ENCODE results near the gene PRKCE.

The PRKCE gene

GRCh38 chr2:46117379-46117778, 465.9 kb downstream of the PRKCE start:
- TF ChIP-seq SUZ12 (IDR thresholded peaks at IDR 0.05; ENCODE audit: extremely low read depth, insufficient read depth, insufficient read length): no peak
- H3K27me3 ChIP-seq (ENCODE audit: insufficient read depth, insufficient read length): no peaks in the 10 kb centered on the region
- no peak overlapping the region for H3K4me3 ChIP-seq (ENCODE audit: insufficient read length, low read depth)
- H3K36me3 ChIP-seq (ENCODE audit: insufficient read depth, insufficient read length, low read length): no peaks in the 10 kb centered on the region
- no peak for DNase-seq (ENCODE audit: low read depth, low spot score)
- H3K4me1 ChIP-seq (ENCODE audit: insufficient read depth, insufficient read length): no peaks in the 10 kb centered on the region
- no peak overlapping the region for H3K9ac ChIP-seq (ENCODE audit: insufficient read length, low read depth)
- no peaks in the 10 kb centered on the region for H3K9me3 ChIP-seq (ENCODE audit: insufficient read depth, low read length)

GRCh38 chr2:46117994-46118393, 466.5 kb downstream of the PRKCE start:
- Histone ChIP-seq H3K9me3 (ENCODE audit: insufficient read depth, low read length) (no peaks in the 10 kb centered on the region), H3K4me1 (ENCODE audit: insufficient read depth, insufficient read length) (no peaks in the 10 kb centered on the region), H3K27me3 (ENCODE audit: insufficient read depth, insufficient read length) (no peaks in the 10 kb centered on the region), H3K9ac (ENCODE audit: insufficient read length, low read depth) (no peak overlapping the region), H3K36me3 (ENCODE audit: insufficient read depth, insufficient read length, low read length) (no peaks in the 10 kb centered on the region), H3K4me3 (ENCODE audit: insufficient read length, low read depth) (no peak overlapping the region)
- DNase-seq (ENCODE audit: low read depth, low spot score): no peak
- TF ChIP-seq ZNF274 (IDR thresholded peaks at IDR 0.05; ENCODE audit: low read depth, low read length) (no peak), SUZ12 (IDR thresholded peaks at IDR 0.05; ENCODE audit: extremely low read depth, insufficient read depth, insufficient read length) (no peak), YY1 (IDR thresholded peaks at IDR 0.05; ENCODE audit: insufficient read depth, insufficient read length) (no peak)

GRCh38 chr2:46118656-46119371, 467.3 kb downstream of the PRKCE start:
- Histone ChIP-seq H3K4me3 (ENCODE audit: insufficient read length, low read depth) (no peak overlapping the region), H3K9ac (ENCODE audit: insufficient read length, low read depth) (no peak overlapping the region), H3K4me1 (ENCODE audit: insufficient read depth, insufficient read length) (no peaks in the 10 kb centered on the region), H3K36me3 (ENCODE audit: insufficient read depth, insufficient read length, low read length) (no peaks in the 10 kb centered on the region), H3K27me3 (ENCODE audit: insufficient read depth, insufficient read length) (no peaks in the 10 kb centered on the region), H3K9me3 (ENCODE audit: insufficient read depth, low read length) (no peaks in the 10 kb centered on the region)
- no peak for DNase-seq (ENCODE audit: low read depth, low spot score)
- no peak for TF ChIP-seq SUZ12 (IDR thresholded peaks at IDR 0.05; ENCODE audit: extremely low read depth, insufficient read depth, insufficient read length)
- TF ChIP-seq ZNF274 (IDR thresholded peaks at IDR 0.05; ENCODE audit: low read depth, low read length): no peak
- no peak for TF ChIP-seq YY1 (IDR thresholded peaks at IDR 0.05; ENCODE audit: insufficient read depth, insufficient read length)

GRCh38 chr2:46119453-46119852, 468.0 kb downstream of the PRKCE start:
- DNase-seq (ENCODE audit: low read depth, low spot score): no peak

GRCh38 chr2:46120792-46121555, 469.5 kb downstream of the PRKCE start:
- Histone ChIP-seq H3K9me3 (ENCODE audit: insufficient read depth, low read length) (no peaks in the 10 kb centered on the region), H3K27me3 (ENCODE audit: insufficient read depth, insufficient read length) (no peaks in the 10 kb centered on the region), H3K4me1 (ENCODE audit: insufficient read depth, insufficient read length) (no peaks in the 10 kb centered on the region), H3K36me3 (ENCODE audit: insufficient read depth, insufficient read length, low read length) (no peaks in the 10 kb centered on the region), H3K4me3 (ENCODE audit: insufficient read length, low read depth) (no peak overlapping the region), H3K9ac (ENCODE audit: insufficient read length, low read depth) (no peak overlapping the region)
- no peak for DNase-seq (ENCODE audit: low read depth, low spot score)
- TF ChIP-seq ZNF274 (IDR thresholded peaks at IDR 0.05; ENCODE audit: low read depth, low read length): no peak
- TF ChIP-seq SUZ12 (IDR thresholded peaks at IDR 0.05; ENCODE audit: extremely low read depth, insufficient read depth, insufficient read length): no peak
- TF ChIP-seq YY1 (IDR thresholded peaks at IDR 0.05; ENCODE audit: insufficient read depth, insufficient read length): no peak

More at GRCh38 chr2:46119453-46119852, 468.0 kb downstream of the PRKCE start:
- H3K9me3 ChIP-seq (ENCODE audit: insufficient read depth, low read length): no peaks in the 10 kb centered on the region
- no peak overlapping the region for H3K4me3 ChIP-seq (ENCODE audit: insufficient read length, low read depth)
- no peak overlapping the region for H3K9ac ChIP-seq (ENCODE audit: insufficient read length, low read depth)
- H3K27me3 ChIP-seq (ENCODE audit: insufficient read depth, insufficient read length): no peaks in the 10 kb centered on the region
- TF ChIP-seq YY1 (IDR thresholded peaks at IDR 0.05; ENCODE audit: insufficient read depth, insufficient read length) (no peak), SUZ12 (IDR thresholded peaks at IDR 0.05; ENCODE audit: extremely low read depth, insufficient read depth, insufficient read length) (no peak), ZNF274 (IDR thresholded peaks at IDR 0.05; ENCODE audit: low read depth, low read length) (no peak)
- no peaks in the 10 kb centered on the region for H3K36me3 ChIP-seq (ENCODE audit: insufficient read depth, insufficient read length, low read length)
- no peaks in the 10 kb centered on the region for H3K4me1 ChIP-seq (ENCODE audit: insufficient read depth, insufficient read length)

- Histone ChIP-seq H3K36me3 (ENCODE audit: insufficient read depth, insufficient read length, low read length) (no peaks in the 10 kb centered on the region), H3K9ac (ENCODE audit: insufficient read length, low read depth) (no peak overlapping the region), H3K27me3 (ENCODE audit: insufficient read depth, insufficient read length) (no peaks in the 10 kb centered on the region), H3K4me3 (ENCODE audit: insufficient read length, low read depth) (no peak overlapping the region), H3K4me1 (ENCODE audit: insufficient read depth, insufficient read length) (no peaks in the 10 kb centered on the region), H3K9me3 (ENCODE audit: insufficient read depth, low read length) (no peaks in the 10 kb centered on the region)
- no peak for DNase-seq (ENCODE audit: low read depth, low spot score)
- TF ChIP-seq SUZ12 (IDR thresholded peaks at IDR 0.05; ENCODE audit: extremely low read depth, insufficient read depth, insufficient read length) (no peak), ZNF274 (IDR thresholded peaks at IDR 0.05; ENCODE audit: low read depth, low read length) (no peak), YY1 (IDR thresholded peaks at IDR 0.05; ENCODE audit: insufficient read depth, insufficient read length) (no peak)
These were observed 471.0 kb downstream of the PRKCE start for GRCh38 chr2:46122318-46122976.

GRCh38 chr2:46123013-46123412, 471.5 kb downstream of the PRKCE start:
- Histone ChIP-seq H3K36me3 (ENCODE audit: insufficient read depth, insufficient read length, low read length) (no peaks in the 10 kb centered on the region), H3K27me3 (ENCODE audit: insufficient read depth, insufficient read length) (no peaks in the 10 kb centered on the region), H3K9me3 (ENCODE audit: insufficient read depth, low read length) (no peaks in the 10 kb centered on the region; the same call in 1 of the 2 replicates), H3K4me1 (ENCODE audit: insufficient read depth, insufficient read length) (no peaks in the 10 kb centered on the region), H3K4me3 (ENCODE audit: insufficient read length, low read depth) (no peak overlapping the region), H3K9ac (ENCODE audit: insufficient read length, low read depth) (no peak overlapping the region)
- TF ChIP-seq YY1 (IDR thresholded peaks at IDR 0.05; ENCODE audit: insufficient read depth, insufficient read length): no peak
- TF ChIP-seq SUZ12 (IDR thresholded peaks at IDR 0.05; ENCODE audit: extremely low read depth, insufficient read depth, insufficient read length): no peak
- no peak for TF ChIP-seq ZNF274 (IDR thresholded peaks at IDR 0.05; ENCODE audit: low read depth, low read length)
- no peak for DNase-seq (ENCODE audit: low read depth, low spot score)

Measured in NT2/D1 (cell line).